Measurements from ENCODE around the gene GPER1.
"Not testable (repeated sequence)": the region's sequence is repeated elsewhere in the genome, so short reads cannot be mapped to it uniquely, and the experiment has no call there.

GPER1 gene

GRCh38 chr7:1121476-1121875, 33.6 kb downstream of the GPER1 start:
- no peak for DNase-seq (ENCODE audit: low read depth in 2 of 2)

- DNase-seq (ENCODE audit: low read depth in 2 of 2), result no peak
These were observed 34.2 kb downstream of the GPER1 start for GRCh38 chr7:1121886-1122831.

GRCh38 chr7:1122832-1123501, 35.1 kb downstream of the GPER1 start:
- no peak for DNase-seq (ENCODE audit: low read depth in 2 of 2)

- no peak for DNase-seq (ENCODE audit: low read depth in 2 of 2)
These were observed 35.8 kb downstream of the GPER1 start for GRCh38 chr7:1123715-1124114.

- DNase-seq (ENCODE audit: low read depth in 2 of 2), result no peak
These were observed 36.3 kb downstream of the GPER1 start for GRCh38 chr7:1124164-1124563.

- no peak for DNase-seq (ENCODE audit: low read depth in 2 of 2)
These were observed 37.1 kb downstream of the GPER1 start for GRCh38 chr7:1124816-1125602.

- no peak for DNase-seq (ENCODE audit: low read depth in 2 of 2)
These were observed 37.7 kb downstream of the GPER1 start for GRCh38 chr7:1125603-1125969.

GRCh38 chr7:1127001-1127400, 39.1 kb downstream of the GPER1 start:
- DNase-seq (ENCODE audit: low read depth in 2 of 2), result no peak

- no peak for DNase-seq (ENCODE audit: low read depth in 2 of 2)
These were observed 41.5 kb downstream of the GPER1 start for GRCh38 chr7:1129431-1129830.

GRCh38 chr7:1130021-1130990, 42.4 kb downstream of the GPER1 start:
- no peak for DNase-seq (ENCODE audit: low read depth in 2 of 2)

- no peak for DNase-seq (ENCODE audit: low read depth in 2 of 2)
These were observed 43.8 kb downstream of the GPER1 start for GRCh38 chr7:1131471-1132265.

GRCh38 chr7:1134951-1135350, 47.0 kb downstream of the GPER1 start:
- no peak for DNase-seq (ENCODE audit: low read depth in 2 of 2)

GRCh38 chr7:1136841-1137516, 49.1 kb downstream of the GPER1 start:
- no peak for DNase-seq (ENCODE audit: low read depth in 2 of 2)

- DNase-seq (ENCODE audit: low read depth in 2 of 2), result no peak
These were observed 49.7 kb downstream of the GPER1 start for GRCh38 chr7:1137517-1138167.

GRCh38 chr7:1140476-1141104, 52.7 kb downstream of the GPER1 start:
- no peak for DNase-seq (ENCODE audit: low read depth in 2 of 2)

GRCh38 chr7:1141651-1142050, 53.7 kb downstream of the GPER1 start:
- no peak for DNase-seq (ENCODE audit: low read depth in 2 of 2)

- DNase-seq (ENCODE audit: low read depth in 2 of 2), result no peak
These were observed 54.2 kb downstream of the GPER1 start for GRCh38 chr7:1142051-1142635.

- not testable (repeated sequence) for DNase-seq (ENCODE audit: low read depth in 2 of 2)
These were observed 55.1 kb downstream of the GPER1 start for GRCh38 chr7:1143031-1143430.
